Aorta (tissue), 5 donors: ENCODE data around the gene SEMA3D. TPM values are rescaled to one million over a fixed set of nuclear protein-coding genes. Genes with fewer than 3 reads are reported as not detected.

ENCODE experiments used
- ATAC-seq: fragments of 200-7000 bp; cut with Tn5 transposase; one replicate; pipeline ENCODE4 v1.9.1; 2022; ENCODE audit warnings: moderate library complexity; ENCODE audit not compliant: low FRiP score
- DNase-seq, 2 donors: peaks; one replicate each; pipeline ENCODE4 v3.0.0-alpha.2; 2020
- H3K27ac ChIP-seq, 2 donors: one replicate each; pipeline ENCODE4 v1.5.1; 2013; ENCODE audit warnings: low read length in 2 of 2, mild to moderate bottlenecking in 2 of 2, moderate library complexity in 2 of 2, control low read depth in 1 of 2, inconsistent platforms in 1 of 2, low read depth in 1 of 2
- H3K27me3 ChIP-seq, 2 donors: one replicate each; pipeline ENCODE4 v1.6.1; 2013; ENCODE audit warnings: control low read depth in 1 of 2, low read length in 1 of 2, mild to moderate bottlenecking in 1 of 2, moderate library complexity in 1 of 2; ENCODE audit not compliant: insufficient read depth in 2 of 2, control insufficient read depth in 1 of 2
- H3K36me3 ChIP-seq, 2 donors: one replicate each; pipeline ENCODE4 v1.6.1; 2013; ENCODE audit warnings: control low read depth in 1 of 2, low read length in 1 of 2, mild to moderate bottlenecking in 1 of 2; ENCODE audit not compliant: insufficient read depth in 2 of 2, control insufficient read depth in 1 of 2
- H3K4me1 ChIP-seq, 2 donors: one replicate each; pipeline ENCODE4 v1.6.1; 2013; ENCODE audit warnings: low read length in 2 of 2, control low read depth in 1 of 2, mild to moderate bottlenecking in 1 of 2, moderate library complexity in 1 of 2; ENCODE audit not compliant: insufficient read depth in 2 of 2, control insufficient read depth in 1 of 2
- H3K4me3 ChIP-seq, 2 donors: one replicate each; pipeline ENCODE4 v1.5.1; 2013; ENCODE audit warnings: low read length in 2 of 2, control low read depth in 1 of 2, mild to moderate bottlenecking in 1 of 2
- H3K9me3 ChIP-seq: one replicate; pipeline ENCODE4 v1.6.1; 2013; ENCODE audit warnings: mild to moderate bottlenecking, low read length; ENCODE audit not compliant: control insufficient read depth
- WGBS, 2 donors: extraction: QIAGEN DNeasy Blood & Tissue Kit; methylation state at CpG; one replicate each; pipeline ENCODE4 v1.1.7; 2013; 5-methylcytosine and 5-hydroxymethylcytosine counted together
- intact Hi-C, 2 donors: fragments of 100-400 bp; cut with DNase I; formaldehyde crosslinking; loops; one replicate each; pipeline versions ENCODE4 v1.14.2 to v1.15.0; 2022
- polyA plus RNA-seq, 2 donors: library from polyadenylated mRNA; stranded (reverse); fragments of 200-250 nt; gene quantifications; one replicate each; pipeline ENCODE4 v1.2.3, GENCODE V29; 2013
- total RNA-seq, 2 donors: library from RNA; stranded (reverse); fragmentation: NEBNext Ultra II Directional; extraction: Animal tissue kit (Norgen Biotek cat#: 25700); gene quantifications; one replicate each; pipeline ENCODE4 v1.2.1, GENCODE V29; 2021
- donor health status: healthy with polysubstance abuse.
- donor health status: Bipolar disorder and iron deficiency.
- donor health status: DM: no; HTN: no; CAD: no.
- donor health status: DM: no; HTN: no; CAD: no.
- donor health status: DM: yes; HTN: yes; CAD: no.

SEMA3D gene
- total and polyA plus RNA-seq, 4 donors = 3.5 to 50.7 (median 20.0) TPM

DNA sequence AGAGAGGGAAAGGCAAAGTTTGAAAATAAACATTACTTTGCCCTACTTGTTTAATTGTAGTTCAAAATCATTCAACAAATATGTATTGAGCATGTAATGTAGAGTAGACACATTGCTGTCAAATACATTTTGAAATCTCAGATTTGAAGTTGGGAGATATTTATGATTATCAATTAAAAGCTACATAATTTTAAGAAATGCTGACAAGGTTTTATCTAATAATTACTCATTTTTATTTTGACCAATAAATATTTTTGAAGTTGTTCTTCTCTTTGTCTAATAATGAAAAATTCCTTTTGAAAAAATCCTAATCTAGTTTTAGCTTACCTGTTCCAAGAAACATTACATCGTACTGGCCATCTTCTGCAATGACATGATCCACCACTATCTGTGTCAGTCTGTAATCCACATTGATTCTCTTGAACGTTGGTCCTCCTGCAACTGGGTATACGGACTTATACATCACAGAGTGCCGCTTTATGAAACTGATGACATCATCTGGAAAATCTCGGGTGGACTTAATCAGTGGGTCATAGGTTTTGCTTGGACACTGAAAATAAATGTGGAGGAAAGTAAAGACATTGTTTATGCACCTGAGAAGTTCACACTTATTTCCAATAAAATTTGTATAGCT, 164.7 kb downstream of the SEMA3D start:
- WGBS, 2 donors = 79 to 81% methylated on average over 5 of the region's 5 CpGs
- no peak for ATAC-seq
- intact Hi-C loops = loop anchor here (2.0 to 10.0 kb wide), 4 partner anchors 529 to 1087 kb away; no protein-coding TSS in a partner anchor

DNA sequence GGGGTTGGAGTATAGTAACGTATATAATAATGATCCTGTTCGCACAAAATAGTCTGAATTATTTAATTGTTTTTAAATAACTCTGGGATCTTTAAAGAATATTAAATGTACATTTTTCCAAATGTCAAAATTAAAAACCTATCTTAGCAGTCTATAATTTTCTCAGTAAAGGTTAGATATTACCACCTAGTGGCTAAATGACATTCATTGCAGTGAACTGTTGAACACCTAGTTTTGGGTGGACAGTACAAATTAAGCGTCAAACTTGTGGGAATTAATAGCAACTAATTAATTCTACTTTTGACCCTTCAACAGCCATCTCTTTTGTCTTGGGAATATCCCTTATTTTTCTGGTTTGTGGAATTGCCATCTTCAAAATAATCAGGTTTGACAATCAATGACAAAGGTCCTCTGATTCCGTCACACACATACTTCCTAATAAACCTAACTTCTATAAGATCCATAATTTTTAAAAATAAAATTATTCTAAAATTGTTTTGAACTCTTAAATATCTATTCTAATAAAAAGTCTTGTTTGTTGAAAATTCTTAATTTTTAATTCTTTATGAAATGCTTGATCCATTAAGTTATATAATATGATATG, 165.7 kb downstream of the SEMA3D start:
- H3K4me1 ChIP-seq = peaks cover 0 to 5% of the 10 kb centered on the region in 2 donors
- no peaks in the 10 kb centered on the region for H3K9me3 ChIP-seq
- no peak overlapping the region for H3K27ac ChIP-seq
- 89 to 91% methylated on average over 4 of the region's 4 CpGs for WGBS, 2 donors
- no peaks in the 10 kb centered on the region for H3K27me3 ChIP-seq
- no peak for DNase-seq
- ATAC-seq = no peak
- peaks cover 0 to 3% of the 10 kb centered on the region in 2 donors for H3K36me3 ChIP-seq
- intact Hi-C loops = loop anchor here (5.0 to 10.0 kb wide), 3 partner anchors 529 to 1086 kb away; no protein-coding TSS in a partner anchor
- no peak overlapping the region for H3K4me3 ChIP-seq

More for the DNA sequence above, 164.7 kb downstream of the SEMA3D start:
- no peaks in the 10 kb centered on the region for H3K27me3 ChIP-seq
- DNase-seq = no peak
- H3K36me3 ChIP-seq = peaks cover 0 to 3% of the 10 kb centered on the region in 2 donors
- H3K9me3 ChIP-seq = no peaks in the 10 kb centered on the region
- no peak overlapping the region for H3K4me3 ChIP-seq
- H3K4me1 ChIP-seq = peaks cover 0 to 5% of the 10 kb centered on the region in 2 donors
- no peak overlapping the region for H3K27ac ChIP-seq

- ATAC-seq (no peak), DNase-seq (no peak)
- 88 to 93% methylated on average over 3 of the region's 3 CpGs for WGBS, 2 donors
- intact Hi-C loops = loop anchor here (5.0 to 10.0 kb wide), 3 partner anchors 527 to 1085 kb away; no protein-coding TSS in a partner anchor
- Histone ChIP-seq H3K36me3 (peaks cover 0 to 3% of the 10 kb centered on the region in 2 donors), H3K9me3 (no peaks in the 10 kb centered on the region), H3K27ac (no peak overlapping the region), H3K4me3 (no peak overlapping the region), H3K4me1 (no peaks in the 10 kb centered on the region), H3K27me3 (no peaks in the 10 kb centered on the region)
These were observed 167.1 kb downstream of the SEMA3D start for GRCh38 chr7:85019778-85020177.

DNA sequence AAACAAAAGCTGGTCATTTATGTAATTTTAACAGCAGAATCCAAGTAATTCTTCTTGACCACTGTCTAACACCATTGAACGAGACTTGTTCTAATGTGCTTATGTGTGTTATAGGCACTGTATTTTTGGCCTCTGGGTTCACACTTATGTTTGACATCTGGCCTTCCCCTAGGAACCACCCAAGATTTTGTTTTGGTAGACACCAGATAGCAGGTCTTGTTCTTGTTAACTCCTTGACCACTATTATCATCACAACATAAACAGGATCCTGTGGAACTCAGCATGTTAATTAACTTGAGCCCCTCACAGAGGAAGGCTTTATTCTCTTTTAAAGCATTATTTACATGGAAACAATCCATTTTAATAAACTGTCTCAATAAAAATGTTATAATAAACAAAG, 167.7 kb downstream of the SEMA3D start:
- no peak overlapping the region for H3K4me3 ChIP-seq
- H3K27ac ChIP-seq = no peak overlapping the region
- intact Hi-C loops = no loop called here
- H3K36me3 ChIP-seq = peaks cover 0 to 3% of the 10 kb centered on the region in 2 donors
- no peaks in the 10 kb centered on the region for H3K4me1 ChIP-seq
- ATAC-seq (no peak), DNase-seq (no peak)
- H3K27me3 ChIP-seq = no peaks in the 10 kb centered on the region
- no peaks in the 10 kb centered on the region for H3K9me3 ChIP-seq
- 90 to 100% methylated on average over 1 of the region's 1 CpG for WGBS, 2 donors

GRCh38 chr7:85018498-85018897, 168.4 kb downstream of the SEMA3D start:
- Histone ChIP-seq H3K27me3 (no peaks in the 10 kb centered on the region), H3K36me3 (peaks cover 0 to 3% of the 10 kb centered on the region in 2 donors), H3K9me3 (no peaks in the 10 kb centered on the region), H3K4me3 (no peak overlapping the region), H3K4me1 (no peaks in the 10 kb centered on the region), H3K27ac (no peak overlapping the region)
- ATAC-seq (no peak), DNase-seq (no peak)
- intact Hi-C loops = no loop called here
- 97 to 98% methylated on average over 1 of the region's 1 CpG for WGBS, 2 donors

GRCh38 chr7:85016286-85016685, 170.6 kb downstream of the SEMA3D start:
- no peaks in the 10 kb centered on the region for H3K27me3 ChIP-seq
- peaks cover 0 to 3% of the 10 kb centered on the region in 2 donors for H3K36me3 ChIP-seq
- no peaks in the 10 kb centered on the region for H3K9me3 ChIP-seq
- no peaks in the 10 kb centered on the region for H3K4me1 ChIP-seq
- ATAC-seq (no peak), DNase-seq (no peak)
- H3K27ac ChIP-seq = no peak overlapping the region
- WGBS, 2 donors = 94 to 96% methylated on average over 1 of the region's 1 CpG
- no peak overlapping the region for H3K4me3 ChIP-seq
- intact Hi-C loops = no loop called here

GRCh38 chr7:85014936-85015660, 171.8 kb downstream of the SEMA3D start:
- Histone ChIP-seq H3K4me1 (no peaks in the 10 kb centered on the region), H3K4me3 (no peak overlapping the region), H3K27me3 (no peaks in the 10 kb centered on the region), H3K9me3 (no peaks in the 10 kb centered on the region), H3K27ac (no peak overlapping the region), H3K36me3 (peaks cover 0 to 2% of the 10 kb centered on the region in 2 donors)
- WGBS, 2 donors = 90 to 93% methylated on average over 7 of the region's 7 CpGs
- ATAC-seq (no peak), DNase-seq (no peak)
- intact Hi-C loops = no loop called here

DNA sequence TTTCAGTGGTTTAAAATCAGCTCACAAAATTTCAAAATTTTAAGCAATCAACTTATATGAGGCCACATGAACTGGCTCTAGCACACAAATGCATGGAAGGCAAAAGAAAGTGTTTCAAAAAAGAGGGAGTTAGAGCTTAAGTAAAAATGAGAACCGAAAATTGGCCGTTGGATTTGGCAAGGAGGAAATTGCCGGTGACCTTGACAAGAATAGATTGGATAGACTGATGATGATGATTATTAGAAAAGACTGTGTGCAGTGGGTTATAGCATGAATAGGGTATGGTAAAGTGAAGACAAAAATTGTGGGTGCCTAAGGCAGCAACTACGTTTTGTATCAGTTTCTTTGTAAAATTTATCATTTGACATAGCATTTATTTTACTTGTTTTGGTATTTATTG, 175.7 kb downstream of the SEMA3D start:
- intact Hi-C loops = no loop called here
- no peak for ATAC-seq

More for the DNA sequence above, 175.7 kb downstream of the SEMA3D start:
- H3K27ac ChIP-seq = no peak overlapping the region
- no peaks in the 10 kb centered on the region for H3K9me3 ChIP-seq
- no peak overlapping the region for H3K4me3 ChIP-seq
- H3K36me3 ChIP-seq = no peaks in the 10 kb centered on the region
- 88 to 93% methylated on average over 4 of the region's 4 CpGs for WGBS, 2 donors
- H3K4me1 ChIP-seq = no peaks in the 10 kb centered on the region
- DNase-seq = no peak
- H3K27me3 ChIP-seq = no peaks in the 10 kb centered on the region
